Measurements from ENCODE around the gene NRG2. TPM values are rescaled to one million over a fixed set of nuclear protein-coding genes. Genes with fewer than 3 reads are reported as not detected.

Gene NRG2
- total RNA-seq, 1 experiment from 2014 or later = 0.91 TPM

- no peak for DNase-seq (ENCODE audit: low read depth, low spot score)
- RAD21 ChIA-PET (ENCODE audit: low non-redundant PET in 1 of 2, low total read pairs in 2 of 2, uncharacterized antibody in 2 of 2, unreplicated experiment in 2 of 2) = no interaction called here
- Histone ChIP-seq H3K27ac (ENCODE audit: low read depth, low read length) (no peak overlapping the region), H3K36me3 (ENCODE audit: control insufficient read depth in 1 of 2, insufficient read depth in 2 of 2, low read length in 2 of 2) (no peaks in the 10 kb centered on the region), H2AFZ (ENCODE audit: low read depth, low read length, poor library complexity, severe bottlenecking) (no peak overlapping the region), H3K4me3 (replicated peaks in 1 of 2; ENCODE audit: low read depth in 1 of 2, low read length in 2 of 2) (no peak overlapping the region), H3K9ac (ENCODE audit: low read length) (no peak overlapping the region), H3K9me2 (ENCODE audit: insufficient read depth) (no peaks in the 10 kb centered on the region), H3K9me3 (ENCODE audit: control insufficient read depth in 1 of 2, insufficient read depth in 1 of 2, low read depth in 1 of 2, low read length in 2 of 2) (no peaks in the 10 kb centered on the region), H4K20me1 (ENCODE audit: insufficient read depth) (no peaks in the 10 kb centered on the region), H3K79me2 (ENCODE audit: insufficient read depth, low read length) (no peaks in the 10 kb centered on the region), H3K4me2 (ENCODE audit: low read length) (no peak overlapping the region), H3K27me3 (ENCODE audit: insufficient read depth, low read length) (peaks cover 8% of the 10 kb centered on the region; the same call in 1 of the 2 replicates), H3K4me1 (ENCODE audit: control insufficient read depth in 1 of 2, insufficient read depth in 2 of 2, low read length in 2 of 2) (no peaks in the 10 kb centered on the region)
- intact Hi-C loops (cut with micrococcal nuclease) = no loop called here
- no peak for ATAC-seq
- no TSS peak for BruUV-seq (replicated peaks)
- CTCF ChIA-PET = no interaction called here
- POLR2A ChIA-PET = no interaction called here
- no peak for TF ChIP-seq SRF (IDR thresholded peaks at IDR 0.05; ENCODE audit: low read depth)
- no peak for TF ChIP-seq EZH2 (IDR thresholded peaks at IDR 0.05)
- TF ChIP-seq POLR2AphosphoS5 (IDR thresholded peaks at IDR 0.05; ENCODE audit: low read depth, low read length) = no peak
- TF ChIP-seq, protein P1, sequence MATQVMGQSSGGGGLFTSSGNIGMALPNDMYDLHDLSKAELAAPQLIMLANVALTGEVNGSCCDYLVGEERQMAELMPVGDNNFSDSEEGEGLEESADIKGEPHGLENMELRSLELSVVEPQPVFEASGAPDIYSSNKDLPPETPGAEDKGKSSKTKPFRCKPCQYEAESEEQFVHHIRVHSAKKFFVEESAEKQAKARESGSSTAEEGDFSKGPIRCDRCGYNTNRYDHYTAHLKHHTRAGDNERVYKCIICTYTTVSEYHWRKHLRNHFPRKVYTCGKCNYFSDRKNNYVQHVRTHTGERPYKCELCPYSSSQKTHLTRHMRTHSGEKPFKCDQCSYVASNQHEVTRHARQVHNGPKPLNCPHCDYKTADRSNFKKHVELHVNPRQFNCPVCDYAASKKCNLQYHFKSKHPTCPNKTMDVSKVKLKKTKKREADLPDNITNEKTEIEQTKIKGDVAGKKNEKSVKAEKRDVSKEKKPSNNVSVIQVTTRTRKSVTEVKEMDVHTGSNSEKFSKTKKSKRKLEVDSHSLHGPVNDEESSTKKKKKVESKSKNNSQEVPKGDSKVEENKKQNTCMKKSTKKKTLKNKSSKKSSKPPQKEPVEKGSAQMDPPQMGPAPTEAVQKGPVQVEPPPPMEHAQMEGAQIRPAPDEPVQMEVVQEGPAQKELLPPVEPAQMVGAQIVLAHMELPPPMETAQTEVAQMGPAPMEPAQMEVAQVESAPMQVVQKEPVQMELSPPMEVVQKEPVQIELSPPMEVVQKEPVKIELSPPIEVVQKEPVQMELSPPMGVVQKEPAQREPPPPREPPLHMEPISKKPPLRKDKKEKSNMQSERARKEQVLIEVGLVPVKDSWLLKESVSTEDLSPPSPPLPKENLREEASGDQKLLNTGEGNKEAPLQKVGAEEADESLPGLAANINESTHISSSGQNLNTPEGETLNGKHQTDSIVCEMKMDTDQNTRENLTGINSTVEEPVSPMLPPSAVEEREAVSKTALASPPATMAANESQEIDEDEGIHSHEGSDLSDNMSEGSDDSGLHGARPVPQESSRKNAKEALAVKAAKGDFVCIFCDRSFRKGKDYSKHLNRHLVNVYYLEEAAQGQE (IDR thresholded peaks at IDR 0.05; ENCODE audit: low read depth) = no peak
- TF ChIP-seq EGR1 (IDR thresholded peaks at IDR 0.05; ENCODE audit: low read depth) = no peak
- TF ChIP-seq, protein P2, sequence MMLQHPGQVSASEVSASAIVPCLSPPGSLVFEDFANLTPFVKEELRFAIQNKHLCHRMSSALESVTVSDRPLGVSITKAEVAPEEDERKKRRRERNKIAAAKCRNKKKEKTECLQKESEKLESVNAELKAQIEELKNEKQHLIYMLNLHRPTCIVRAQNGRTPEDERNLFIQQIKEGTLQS (IDR thresholded peaks at IDR 0.05) = no peak
- TF ChIP-seq ZFX (IDR thresholded peaks at IDR 0.05) = no peak
- no peak for TF ChIP-seq ZNF274 (IDR thresholded peaks at IDR 0.05; ENCODE audit: low read depth, low read length)
- no peak for TF ChIP-seq SP1 (IDR thresholded peaks at IDR 0.05; ENCODE audit: low read depth)
- TF ChIP-seq JUND (IDR thresholded peaks at IDR 0.05) = no peak
- no peak for TF ChIP-seq CEBPB (IDR thresholded peaks at IDR 0.05; ENCODE audit: low read depth)
- TF ChIP-seq RAD21 (IDR thresholded peaks at IDR 0.05; ENCODE audit: low read depth) = no peak
- TF ChIP-seq YY1 (IDR thresholded peaks at IDR 0.05; ENCODE audit: extremely low read depth, insufficient replicate concordance, low read depth, low read length) = no peak
- TF ChIP-seq, protein P3, sequence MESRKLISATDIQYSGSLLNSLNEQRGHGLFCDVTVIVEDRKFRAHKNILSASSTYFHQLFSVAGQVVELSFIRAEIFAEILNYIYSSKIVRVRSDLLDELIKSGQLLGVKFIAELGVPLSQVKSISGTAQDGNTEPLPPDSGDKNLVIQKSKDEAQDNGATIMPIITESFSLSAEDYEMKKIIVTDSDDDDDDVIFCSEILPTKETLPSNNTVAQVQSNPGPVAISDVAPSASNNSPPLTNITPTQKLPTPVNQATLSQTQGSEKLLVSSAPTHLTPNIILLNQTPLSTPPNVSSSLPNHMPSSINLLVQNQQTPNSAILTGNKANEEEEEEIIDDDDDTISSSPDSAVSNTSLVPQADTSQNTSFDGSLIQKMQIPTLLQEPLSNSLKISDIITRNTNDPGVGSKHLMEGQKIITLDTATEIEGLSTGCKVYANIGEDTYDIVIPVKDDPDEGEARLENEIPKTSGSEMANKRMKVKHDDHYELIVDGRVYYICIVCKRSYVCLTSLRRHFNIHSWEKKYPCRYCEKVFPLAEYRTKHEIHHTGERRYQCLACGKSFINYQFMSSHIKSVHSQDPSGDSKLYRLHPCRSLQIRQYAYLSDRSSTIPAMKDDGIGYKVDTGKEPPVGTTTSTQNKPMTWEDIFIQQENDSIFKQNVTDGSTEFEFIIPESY (IDR thresholded peaks at IDR 0.05; ENCODE audit: extremely low read depth, insufficient replicate concordance, low read length) = no peak
- no peak for TF ChIP-seq SIN3A (IDR thresholded peaks at IDR 0.05; ENCODE audit: low read depth)
- no peak for TF ChIP-seq FOSL1 (IDR thresholded peaks at IDR 0.05; ENCODE audit: low read depth)
- TF ChIP-seq, protein P4, sequence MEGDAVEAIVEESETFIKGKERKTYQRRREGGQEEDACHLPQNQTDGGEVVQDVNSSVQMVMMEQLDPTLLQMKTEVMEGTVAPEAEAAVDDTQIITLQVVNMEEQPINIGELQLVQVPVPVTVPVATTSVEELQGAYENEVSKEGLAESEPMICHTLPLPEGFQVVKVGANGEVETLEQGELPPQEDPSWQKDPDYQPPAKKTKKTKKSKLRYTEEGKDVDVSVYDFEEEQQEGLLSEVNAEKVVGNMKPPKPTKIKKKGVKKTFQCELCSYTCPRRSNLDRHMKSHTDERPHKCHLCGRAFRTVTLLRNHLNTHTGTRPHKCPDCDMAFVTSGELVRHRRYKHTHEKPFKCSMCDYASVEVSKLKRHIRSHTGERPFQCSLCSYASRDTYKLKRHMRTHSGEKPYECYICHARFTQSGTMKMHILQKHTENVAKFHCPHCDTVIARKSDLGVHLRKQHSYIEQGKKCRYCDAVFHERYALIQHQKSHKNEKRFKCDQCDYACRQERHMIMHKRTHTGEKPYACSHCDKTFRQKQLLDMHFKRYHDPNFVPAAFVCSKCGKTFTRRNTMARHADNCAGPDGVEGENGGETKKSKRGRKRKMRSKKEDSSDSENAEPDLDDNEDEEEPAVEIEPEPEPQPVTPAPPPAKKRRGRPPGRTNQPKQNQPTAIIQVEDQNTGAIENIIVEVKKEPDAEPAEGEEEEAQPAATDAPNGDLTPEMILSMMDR (IDR thresholded peaks at IDR 0.05 in 2 of 3, conservative IDR thresholded peaks at IDR 0.05 in 1 of 3; ENCODE audit: borderline replicate concordance in 1 of 3, insufficient read depth in 1 of 3, low read depth in 2 of 3, low read length in 2 of 3) = no peak
These were observed 130.3 kb downstream of the NRG2 start for GRCh38 chr5:139912804-139913203.
